ENCODE data around the gene TMC4. TPM values are rescaled to one million over a fixed set of nuclear protein-coding genes. Genes with fewer than 3 reads are reported as not detected.

Gene TMC4
- total RNA-seq, 1 donor from 2014 or later: 1.0 TPM

GRCh38 chr19:54151362-54152035, 21.5 kb downstream of the TMC4 start:
- Histone ChIP-seq H3K4me1 (ENCODE audit: control insufficient read depth in 3 of 3, insufficient read depth in 3 of 3, low read length in 3 of 3) (peaks cover 0 to 4% (median 0%) of the 10 kb centered on the region in 3 donors), H3K4me3 (ENCODE audit: low read length in 3 of 3) (no peak overlapping the region), H3K36me3 (ENCODE audit: control insufficient read depth in 3 of 3, insufficient read depth in 3 of 3, low read length in 3 of 3) (peaks cover 81 to 84% (median 84%) of the 10 kb centered on the region in 3 donors), H3K27me3 (ENCODE audit: control insufficient read depth in 3 of 3, insufficient read depth in 3 of 3, low read length in 3 of 3) (no peaks in the 10 kb centered on the region), H3K27ac (ENCODE audit: low read depth, low read length) (no peak overlapping the region), H3K9ac (ENCODE audit: low read depth in 1 of 3, low read length in 3 of 3) (no peak overlapping the region), H3K9me3 (ENCODE audit: control insufficient read depth in 3 of 3, low read length in 3 of 3) (no peaks in the 10 kb centered on the region)

- Histone ChIP-seq H3K4me1 (ENCODE audit: control insufficient read depth in 3 of 3, insufficient read depth in 3 of 3, low read length in 3 of 3) (peaks cover 0 to 4% (median 0%) of the 10 kb centered on the region in 3 donors), H3K4me3 (ENCODE audit: low read length in 3 of 3) (no peak overlapping the region), H3K27ac (ENCODE audit: low read depth, low read length) (no peak overlapping the region), H3K9me3 (ENCODE audit: control insufficient read depth in 3 of 3, low read length in 3 of 3) (no peaks in the 10 kb centered on the region), H3K36me3 (ENCODE audit: control insufficient read depth in 3 of 3, insufficient read depth in 3 of 3, low read length in 3 of 3) (peaks cover 87 to 89% (median 88%) of the 10 kb centered on the region in 3 donors), H3K27me3 (ENCODE audit: control insufficient read depth in 3 of 3, insufficient read depth in 3 of 3, low read length in 3 of 3) (no peaks in the 10 kb centered on the region), H3K9ac (ENCODE audit: low read depth in 1 of 3, low read length in 3 of 3) (no peak overlapping the region)
These were observed 23.7 kb downstream of the TMC4 start for GRCh38 chr19:54149021-54149812.

GRCh38 chr19:54148158-54148557, 24.8 kb downstream of the TMC4 start:
- Histone ChIP-seq H3K27ac (ENCODE audit: low read depth, low read length) (no peak overlapping the region), H3K4me3 (ENCODE audit: low read length in 3 of 3) (no peak overlapping the region), H3K9ac (ENCODE audit: low read depth in 1 of 3, low read length in 3 of 3) (no peak overlapping the region), H3K36me3 (ENCODE audit: control insufficient read depth in 3 of 3, insufficient read depth in 3 of 3, low read length in 3 of 3) (peaks cover 88 to 89% (median 88%) of the 10 kb centered on the region in 3 donors), H3K9me3 (ENCODE audit: control insufficient read depth in 3 of 3, low read length in 3 of 3) (no peaks in the 10 kb centered on the region), H3K27me3 (ENCODE audit: control insufficient read depth in 3 of 3, insufficient read depth in 3 of 3, low read length in 3 of 3) (no peaks in the 10 kb centered on the region), H3K4me1 (ENCODE audit: control insufficient read depth in 3 of 3, insufficient read depth in 3 of 3, low read length in 3 of 3) (no peaks in the 10 kb centered on the region)

- no peak overlapping the region for H3K9ac ChIP-seq (ENCODE audit: low read depth in 1 of 3, low read length in 3 of 3)
- no peak overlapping the region for H3K27ac ChIP-seq (ENCODE audit: low read depth, low read length)
- H3K36me3 ChIP-seq (ENCODE audit: control insufficient read depth in 3 of 3, insufficient read depth in 3 of 3, low read length in 3 of 3): peaks cover 91% of the 10 kb centered on the region in 3 donors
- H3K4me1 ChIP-seq (ENCODE audit: control insufficient read depth in 3 of 3, insufficient read depth in 3 of 3, low read length in 3 of 3): no peaks in the 10 kb centered on the region
- H3K4me3 ChIP-seq (ENCODE audit: low read length in 3 of 3): no peak overlapping the region
- H3K27me3 ChIP-seq (ENCODE audit: control insufficient read depth in 3 of 3, insufficient read depth in 3 of 3, low read length in 3 of 3): no peaks in the 10 kb centered on the region
- H3K9me3 ChIP-seq (ENCODE audit: control insufficient read depth in 3 of 3, low read length in 3 of 3): no peaks in the 10 kb centered on the region
These were observed 25.3 kb downstream of the TMC4 start for GRCh38 chr19:54147676-54148075.

GRCh38 chr19:54145541-54146158, 27.3 kb downstream of the TMC4 start:
- H3K27ac ChIP-seq (ENCODE audit: low read depth, low read length): no peak overlapping the region
- peaks cover 3 to 5% (median 4%) of the 10 kb centered on the region in 3 donors for H3K4me1 ChIP-seq (ENCODE audit: control insufficient read depth in 3 of 3, insufficient read depth in 3 of 3, low read length in 3 of 3)
- no peaks in the 10 kb centered on the region for H3K27me3 ChIP-seq (ENCODE audit: control insufficient read depth in 3 of 3, insufficient read depth in 3 of 3, low read length in 3 of 3)
- no peak overlapping the region for H3K4me3 ChIP-seq (ENCODE audit: low read length in 3 of 3)
- H3K9me3 ChIP-seq (ENCODE audit: control insufficient read depth in 3 of 3, low read length in 3 of 3): no peaks in the 10 kb centered on the region
- peaks cover 76 to 83% (median 80%) of the 10 kb centered on the region in 3 donors for H3K36me3 ChIP-seq (ENCODE audit: control insufficient read depth in 3 of 3, insufficient read depth in 3 of 3, low read length in 3 of 3)
- H3K9ac ChIP-seq (ENCODE audit: low read depth in 1 of 3, low read length in 3 of 3): no peak overlapping the region

GRCh38 chr19:54142166-54142780, 30.7 kb downstream of the TMC4 start:
- H3K27ac ChIP-seq (ENCODE audit: low read depth, low read length): no peak overlapping the region
- no peak overlapping the region for H3K9ac ChIP-seq (ENCODE audit: low read depth in 1 of 3, low read length in 3 of 3)
- no peaks in the 10 kb centered on the region for H3K9me3 ChIP-seq (ENCODE audit: control insufficient read depth in 3 of 3, low read length in 3 of 3)
- no peak overlapping the region for H3K4me3 ChIP-seq (ENCODE audit: low read length in 3 of 3)
- peaks cover 51 to 64% (median 56%) of the 10 kb centered on the region in 3 donors for H3K36me3 ChIP-seq (ENCODE audit: control insufficient read depth in 3 of 3, insufficient read depth in 3 of 3, low read length in 3 of 3)
- no peaks in the 10 kb centered on the region for H3K27me3 ChIP-seq (ENCODE audit: control insufficient read depth in 3 of 3, insufficient read depth in 3 of 3, low read length in 3 of 3)
- H3K4me1 ChIP-seq (ENCODE audit: control insufficient read depth in 3 of 3, insufficient read depth in 3 of 3, low read length in 3 of 3): peaks cover 22 to 28% (median 26%) of the 10 kb centered on the region in 3 donors

- Histone ChIP-seq H3K9me3 (ENCODE audit: control insufficient read depth in 3 of 3, low read length in 3 of 3) (no peaks in the 10 kb centered on the region), H3K36me3 (ENCODE audit: control insufficient read depth in 3 of 3, insufficient read depth in 3 of 3, low read length in 3 of 3) (peaks cover 42 to 55% (median 46%) of the 10 kb centered on the region in 3 donors), H3K27me3 (ENCODE audit: control insufficient read depth in 3 of 3, insufficient read depth in 3 of 3, low read length in 3 of 3) (no peaks in the 10 kb centered on the region), H3K27ac (ENCODE audit: low read depth, low read length) (no peak overlapping the region), H3K4me3 (ENCODE audit: low read length in 3 of 3) (no peak overlapping the region), H3K4me1 (ENCODE audit: control insufficient read depth in 3 of 3, insufficient read depth in 3 of 3, low read length in 3 of 3) (peaks cover 27 to 33% (median 31%) of the 10 kb centered on the region in 3 donors), H3K9ac (ENCODE audit: low read depth in 1 of 3, low read length in 3 of 3) (peak overlapping the region in 1 of 3 donors; percentile 7)
These were observed 31.6 kb downstream of the TMC4 start for GRCh38 chr19:54141356-54141755.

GRCh38 chr19:54138489-54139256, 34.3 kb downstream of the TMC4 start:
- Histone ChIP-seq H3K4me1 (ENCODE audit: control insufficient read depth in 3 of 3, insufficient read depth in 3 of 3, low read length in 3 of 3) (peaks cover 33 to 40% (median 38%) of the 10 kb centered on the region in 3 donors), H3K9ac (ENCODE audit: low read depth in 1 of 3, low read length in 3 of 3) (peak overlapping the region; percentile 27 to 93 (median 92)), H3K27ac (ENCODE audit: low read depth, low read length) (peak overlapping the region; percentile 23), H3K9me3 (ENCODE audit: control insufficient read depth in 3 of 3, low read length in 3 of 3) (no peaks in the 10 kb centered on the region), H3K4me3 (ENCODE audit: low read length in 3 of 3) (peak overlapping the region; percentile 69 to 75 (median 75)), H3K36me3 (ENCODE audit: control insufficient read depth in 3 of 3, insufficient read depth in 3 of 3, low read length in 3 of 3) (peaks cover 15 to 28% (median 21%) of the 10 kb centered on the region in 3 donors), H3K27me3 (ENCODE audit: control insufficient read depth in 3 of 3, insufficient read depth in 3 of 3, low read length in 3 of 3) (no peaks in the 10 kb centered on the region)

All from skeletal muscle tissue (tissue), 4 donors.